ENCODE results near the gene THUMPD3. TPM values are rescaled to one million over a fixed set of nuclear protein-coding genes. Genes with fewer than 3 reads are reported as not detected.

Gene THUMPD3
- polyA plus RNA-seq, 1 donor = 40.6 TPM

GRCh38 chr3:9386501-9387321 is 23.9 kb downstream of the THUMPD3 start:
- no peak overlapping the region for H3K4me3 ChIP-seq (ENCODE audit: low read length)
- no peaks in the 10 kb centered on the region for H3K27me3 ChIP-seq (ENCODE audit: control insufficient read depth, insufficient read depth, low read length)
- H3K27ac ChIP-seq (ENCODE audit: low read length) = no peak overlapping the region
- no peak for DNase-seq
- H3K4me1 ChIP-seq (ENCODE audit: control insufficient read depth, insufficient read depth, low read length) = no peaks in the 10 kb centered on the region
- no peaks in the 10 kb centered on the region for H3K9me3 ChIP-seq (ENCODE audit: control insufficient read depth, low read depth, low read length)
- peaks cover 74% of the 10 kb centered on the region for H3K36me3 ChIP-seq (ENCODE audit: control insufficient read depth, insufficient read depth, low read length)
- no CpG with 5 or more reads among the region's 1 CpG for WGBS (ENCODE audit: insufficient coverage, low lambda C conversion rate)

- Histone ChIP-seq H3K9me3 (ENCODE audit: control insufficient read depth, low read depth, low read length) (no peaks in the 10 kb centered on the region), H3K36me3 (ENCODE audit: control insufficient read depth, insufficient read depth, low read length) (peaks cover 75% of the 10 kb centered on the region), H3K4me3 (ENCODE audit: low read length) (no peak overlapping the region), H3K4me1 (ENCODE audit: control insufficient read depth, insufficient read depth, low read length) (peaks cover 2% of the 10 kb centered on the region), H3K27me3 (ENCODE audit: control insufficient read depth, insufficient read depth, low read length) (no peaks in the 10 kb centered on the region), H3K27ac (ENCODE audit: low read length) (no peak overlapping the region)
- DNase-seq = no peak
- no CpG with 5 or more reads among the region's 2 CpGs for WGBS (ENCODE audit: insufficient coverage, low lambda C conversion rate)
Measured at GRCh38 chr3:9387322-9387655, 24.4 kb downstream of the THUMPD3 start.

- H3K36me3 ChIP-seq (ENCODE audit: control insufficient read depth, insufficient read depth, low read length) = peaks cover 77% of the 10 kb centered on the region
- no peaks in the 10 kb centered on the region for H3K9me3 ChIP-seq (ENCODE audit: control insufficient read depth, low read depth, low read length)
- no peaks in the 10 kb centered on the region for H3K27me3 ChIP-seq (ENCODE audit: control insufficient read depth, insufficient read depth, low read length)
- WGBS (ENCODE audit: insufficient coverage, low lambda C conversion rate) = 100% methylated on average over 1 of the region's 2 CpGs
- no peak for DNase-seq
- peaks cover 2% of the 10 kb centered on the region for H3K4me1 ChIP-seq (ENCODE audit: control insufficient read depth, insufficient read depth, low read length)
- H3K4me3 ChIP-seq (ENCODE audit: low read length) = no peak overlapping the region
- no peak overlapping the region for H3K27ac ChIP-seq (ENCODE audit: low read length)
Measured at GRCh38 chr3:9388142-9388541, 25.3 kb downstream of the THUMPD3 start.

- Histone ChIP-seq H3K36me3 (ENCODE audit: control insufficient read depth, insufficient read depth, low read length) (peaks cover 83% of the 10 kb centered on the region), H3K27ac (ENCODE audit: low read length) (no peak overlapping the region), H3K4me1 (ENCODE audit: control insufficient read depth, insufficient read depth, low read length) (peaks cover 2% of the 10 kb centered on the region), H3K9me3 (ENCODE audit: control insufficient read depth, low read depth, low read length) (no peaks in the 10 kb centered on the region), H3K4me3 (ENCODE audit: low read length) (no peak overlapping the region), H3K27me3 (ENCODE audit: control insufficient read depth, insufficient read depth, low read length) (no peaks in the 10 kb centered on the region)
- 93% methylated on average over 4 of the region's 5 CpGs for WGBS (ENCODE audit: insufficient coverage, low lambda C conversion rate)
- no peak for DNase-seq
Measured at GRCh38 chr3:9388562-9389272, 25.9 kb downstream of the THUMPD3 start.

- no peak for DNase-seq
- Histone ChIP-seq H3K27me3 (ENCODE audit: control insufficient read depth, insufficient read depth, low read length) (no peaks in the 10 kb centered on the region), H3K4me3 (ENCODE audit: low read length) (no peak overlapping the region), H3K9me3 (ENCODE audit: control insufficient read depth, low read depth, low read length) (no peaks in the 10 kb centered on the region), H3K4me1 (ENCODE audit: control insufficient read depth, insufficient read depth, low read length) (peaks cover 13% of the 10 kb centered on the region), H3K27ac (ENCODE audit: low read length) (no peak overlapping the region), H3K36me3 (ENCODE audit: control insufficient read depth, insufficient read depth, low read length) (peaks cover 77% of the 10 kb centered on the region)
- no CpG with 5 or more reads among the region's 5 CpGs for WGBS (ENCODE audit: insufficient coverage, low lambda C conversion rate)
Measured at GRCh38 chr3:9390265-9390888, 27.5 kb downstream of the THUMPD3 start.

- Histone ChIP-seq H3K4me1 (ENCODE audit: control insufficient read depth, insufficient read depth, low read length) (peaks cover 15% of the 10 kb centered on the region), H3K36me3 (ENCODE audit: control insufficient read depth, insufficient read depth, low read length) (peaks cover 64% of the 10 kb centered on the region), H3K9me3 (ENCODE audit: control insufficient read depth, low read depth, low read length) (no peaks in the 10 kb centered on the region), H3K4me3 (ENCODE audit: low read length) (no peak overlapping the region), H3K27ac (ENCODE audit: low read length) (no peak overlapping the region), H3K27me3 (ENCODE audit: control insufficient read depth, insufficient read depth, low read length) (no peaks in the 10 kb centered on the region)
- DNase-seq = no peak
- WGBS (ENCODE audit: insufficient coverage, low lambda C conversion rate) = 17% methylated on average over 1 of the region's 1 CpG
Measured at GRCh38 chr3:9392041-9392440, 29.2 kb downstream of the THUMPD3 start.

GRCh38 chr3:9395570-9396300 is 32.9 kb downstream of the THUMPD3 start:
- Histone ChIP-seq H3K4me3 (ENCODE audit: low read length) (peak overlapping the region; percentile 67), H3K27me3 (ENCODE audit: control insufficient read depth, insufficient read depth, low read length) (no peaks in the 10 kb centered on the region), H3K4me1 (ENCODE audit: control insufficient read depth, insufficient read depth, low read length) (peaks cover 20% of the 10 kb centered on the region), H3K9me3 (ENCODE audit: control insufficient read depth, low read depth, low read length) (no peaks in the 10 kb centered on the region), H3K36me3 (ENCODE audit: control insufficient read depth, insufficient read depth, low read length) (peaks cover 32% of the 10 kb centered on the region), H3K27ac (ENCODE audit: low read length) (peak overlapping the region; percentile 99)
- DNase-seq = peak; percentile 15 to 48
- 0% methylated on average over 2 of the region's 15 CpGs for WGBS (ENCODE audit: insufficient coverage, low lambda C conversion rate)

GRCh38 chr3:9396301-9396631 is 33.4 kb downstream of the THUMPD3 start:
- Histone ChIP-seq H3K36me3 (ENCODE audit: control insufficient read depth, insufficient read depth, low read length) (peaks cover 27% of the 10 kb centered on the region), H3K9me3 (ENCODE audit: control insufficient read depth, low read depth, low read length) (no peaks in the 10 kb centered on the region), H3K4me1 (ENCODE audit: control insufficient read depth, insufficient read depth, low read length) (peaks cover 25% of the 10 kb centered on the region), H3K4me3 (ENCODE audit: low read length) (peak overlapping the region; percentile 67), H3K27ac (ENCODE audit: low read length) (peak overlapping the region; percentile 99), H3K27me3 (ENCODE audit: control insufficient read depth, insufficient read depth, low read length) (no peaks in the 10 kb centered on the region)
- DNase-seq = peak; percentile 94 to 97
- whole genome bisulfite sequencing (ENCODE audit: insufficient coverage, low lambda C conversion rate) = 0% methylated on average over 1 of the region's 25 CpGs

- H3K4me3 ChIP-seq (ENCODE audit: low read length) = peak overlapping the region; percentile 67
- H3K27ac ChIP-seq (ENCODE audit: low read length) = peak overlapping the region; percentile 99
- WGBS (ENCODE audit: insufficient coverage, low lambda C conversion rate) = no CpG with 5 or more reads among the region's 71 CpGs
- DNase-seq = peak; percentile 99 to 100
- H3K27me3 ChIP-seq (ENCODE audit: control insufficient read depth, insufficient read depth, low read length) = no peaks in the 10 kb centered on the region
- H3K4me1 ChIP-seq (ENCODE audit: control insufficient read depth, insufficient read depth, low read length) = peaks cover 27% of the 10 kb centered on the region
- peaks cover 23% of the 10 kb centered on the region for H3K36me3 ChIP-seq (ENCODE audit: control insufficient read depth, insufficient read depth, low read length)
- no peaks in the 10 kb centered on the region for H3K9me3 ChIP-seq (ENCODE audit: control insufficient read depth, low read depth, low read length)
Measured at GRCh38 chr3:9396632-9397331, 33.9 kb downstream of the THUMPD3 start.

Measured in large intestine (tissue), 3 donors.